ENCODE measurements around the gene FARP1.

GRCh38 chr13:98273824-98274742, 131.2 kb downstream of the FARP1 start:
- TF ChIP-seq GATA2 (IDR thresholded peaks at IDR 0.05; ENCODE audit: low read depth, low read length) (no peak), GATA3 (IDR thresholded peaks at IDR 0.05; ENCODE audit: low read depth, low read length) (no peak)

Data from SH-SY5Y (cell line).